Panc1 (cell line): Measurements from ENCODE around the gene MLPH.

Source experiments
- POLR2AphosphoS5 ChIP-seq: IDR thresholded peaks from 2 replicates; pipeline ENCODE4 v1.6.1; 2012; ENCODE audit warnings: mild to moderate bottlenecking, low read depth, low read length, moderate library complexity
- TF ChIP-seq, protein P1 (sequence below): fragments of 450-650 bp; IDR thresholded peaks from 2 replicates; pipeline ENCODE4 v1.5.1; 2017; ENCODE audit warnings: mild to moderate bottlenecking

DNA sequence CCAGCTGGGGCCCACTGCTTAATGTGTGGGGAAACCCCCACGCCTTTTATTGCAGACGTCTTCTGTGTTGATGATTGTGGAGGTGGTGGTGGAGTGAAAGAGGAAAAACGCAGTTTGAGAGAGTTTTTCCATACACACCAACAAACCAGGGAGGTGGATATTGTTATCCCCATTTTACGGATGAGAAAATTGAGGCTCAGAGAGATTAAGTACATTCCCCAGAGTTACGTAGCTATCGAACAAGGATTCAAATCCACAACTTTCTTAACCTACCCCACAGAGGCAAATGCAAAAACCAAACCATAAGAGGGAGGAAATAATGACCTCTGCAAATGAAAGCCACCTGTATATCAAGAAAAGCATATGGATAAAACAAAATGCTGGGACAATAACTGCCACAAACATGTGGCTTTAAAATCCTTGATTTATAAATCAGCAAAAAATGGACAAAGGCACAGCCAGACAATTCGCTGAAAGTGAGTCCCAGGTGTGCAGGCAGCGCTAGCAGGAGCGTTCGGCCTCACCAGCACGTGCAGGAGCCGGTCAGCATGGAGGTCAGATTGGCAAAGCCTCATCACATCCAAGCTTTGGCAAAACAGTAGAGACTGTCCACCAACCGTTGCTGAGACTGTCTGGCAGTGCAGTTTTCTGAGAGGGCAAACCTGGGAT, 116.1 kb downstream of the MLPH start:
- TF ChIP-seq, protein P1, sequence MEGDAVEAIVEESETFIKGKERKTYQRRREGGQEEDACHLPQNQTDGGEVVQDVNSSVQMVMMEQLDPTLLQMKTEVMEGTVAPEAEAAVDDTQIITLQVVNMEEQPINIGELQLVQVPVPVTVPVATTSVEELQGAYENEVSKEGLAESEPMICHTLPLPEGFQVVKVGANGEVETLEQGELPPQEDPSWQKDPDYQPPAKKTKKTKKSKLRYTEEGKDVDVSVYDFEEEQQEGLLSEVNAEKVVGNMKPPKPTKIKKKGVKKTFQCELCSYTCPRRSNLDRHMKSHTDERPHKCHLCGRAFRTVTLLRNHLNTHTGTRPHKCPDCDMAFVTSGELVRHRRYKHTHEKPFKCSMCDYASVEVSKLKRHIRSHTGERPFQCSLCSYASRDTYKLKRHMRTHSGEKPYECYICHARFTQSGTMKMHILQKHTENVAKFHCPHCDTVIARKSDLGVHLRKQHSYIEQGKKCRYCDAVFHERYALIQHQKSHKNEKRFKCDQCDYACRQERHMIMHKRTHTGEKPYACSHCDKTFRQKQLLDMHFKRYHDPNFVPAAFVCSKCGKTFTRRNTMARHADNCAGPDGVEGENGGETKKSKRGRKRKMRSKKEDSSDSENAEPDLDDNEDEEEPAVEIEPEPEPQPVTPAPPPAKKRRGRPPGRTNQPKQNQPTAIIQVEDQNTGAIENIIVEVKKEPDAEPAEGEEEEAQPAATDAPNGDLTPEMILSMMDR, result no peak
- TF ChIP-seq POLR2AphosphoS5, result no peak
